Stimulated activated CD4-positive, alpha-beta T cell treated with anti-CD3 and anti-CD28 coated beads, TNF-alpha, amount 100 ng/mL, for 24 hours (primary cell): Measurements from ENCODE around the gene TMEM256.

Source experiments
- DNase-seq, 3 experiments: peaks; one replicate each; pipeline ENCODE4 v3.0.0-alpha.2; 2020; ENCODE audit warnings: low read depth in 3 of 3

TMEM256 gene

DNA sequence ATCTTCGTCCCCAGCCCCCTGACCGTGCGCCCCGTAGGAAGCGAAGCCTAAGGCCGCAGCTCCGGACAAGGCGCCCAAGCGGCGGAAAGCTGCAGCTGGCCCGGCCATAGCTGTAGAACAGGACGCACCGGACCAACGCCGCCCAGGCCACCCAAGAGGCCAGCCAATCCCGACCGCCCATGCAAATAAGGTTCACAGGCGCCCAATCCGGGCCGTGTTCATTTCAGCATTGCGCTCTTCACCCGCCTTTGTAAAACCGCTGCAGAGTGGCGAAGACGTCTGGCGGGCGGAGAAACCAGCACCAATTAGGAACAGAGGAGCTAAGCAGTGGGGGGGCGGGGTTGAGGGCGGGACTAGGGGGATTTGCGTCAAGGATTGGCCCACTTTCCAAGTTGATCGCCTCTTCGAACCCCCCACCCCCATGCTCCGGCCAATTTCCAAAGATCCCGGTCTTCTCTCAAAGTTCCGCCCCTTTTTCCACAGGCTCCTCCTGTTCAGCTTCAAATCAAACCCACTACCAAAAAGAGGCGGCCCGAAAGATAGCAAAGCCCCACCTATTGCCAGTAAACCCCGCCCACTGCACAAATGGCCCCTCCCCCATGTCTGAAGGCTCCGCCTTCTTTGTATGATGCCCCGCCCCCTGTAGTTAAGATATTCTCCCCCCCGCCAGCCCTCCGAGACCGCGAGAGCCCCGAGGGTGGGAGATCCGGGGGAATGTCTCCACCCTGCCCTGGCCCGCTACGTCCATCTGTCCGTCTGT, at the start of gene TMEM256:
Gene TMEM256 (minus strand): TSS at position 121 of the 760 bp plus-strand sequence. CDS start 13 bp downstream, at position 108.
- DNase-seq, result peak; percentile 87 to 97 (median 94)

DNA sequence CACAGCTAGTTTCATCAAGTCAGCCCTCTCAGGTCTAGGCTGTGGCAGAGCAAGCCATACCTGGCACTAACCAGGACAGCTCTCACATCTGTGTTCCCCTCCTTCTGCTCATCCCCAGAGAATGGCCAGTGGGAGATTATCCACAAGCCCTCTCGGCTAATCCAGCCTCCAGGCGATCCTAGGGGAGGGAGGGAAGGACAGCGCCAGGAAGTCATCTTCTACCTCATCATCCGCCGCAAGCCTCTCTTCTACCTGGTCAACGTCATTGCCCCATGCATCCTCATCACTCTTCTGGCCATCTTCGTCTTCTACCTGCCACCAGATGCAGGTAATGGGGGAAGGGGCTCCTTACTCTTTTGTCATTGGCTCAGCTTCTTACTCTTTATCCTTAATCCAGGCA, 44.6 kb upstream of the TMEM256 start:
- DNase-seq, result no peak

DNA sequence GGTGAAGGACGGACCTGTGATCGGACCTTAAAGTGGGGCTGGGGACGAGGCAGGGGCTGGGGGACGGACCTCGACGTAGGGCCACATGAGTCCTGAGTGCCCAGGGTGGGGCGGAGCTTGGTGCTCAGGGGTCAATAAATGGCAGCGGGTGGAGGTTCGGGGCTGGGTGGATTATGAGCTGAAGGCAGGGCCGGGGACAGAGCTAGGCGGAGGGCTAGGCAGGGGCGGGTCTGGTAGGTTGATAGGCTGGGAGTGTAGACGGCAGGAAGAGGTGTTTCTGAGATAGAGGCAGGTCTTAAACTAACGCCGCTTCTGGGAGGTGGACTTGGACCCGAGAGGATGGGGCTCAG, 41.7 kb upstream of the TMEM256 start:
- no peak for DNase-seq

DNA sequence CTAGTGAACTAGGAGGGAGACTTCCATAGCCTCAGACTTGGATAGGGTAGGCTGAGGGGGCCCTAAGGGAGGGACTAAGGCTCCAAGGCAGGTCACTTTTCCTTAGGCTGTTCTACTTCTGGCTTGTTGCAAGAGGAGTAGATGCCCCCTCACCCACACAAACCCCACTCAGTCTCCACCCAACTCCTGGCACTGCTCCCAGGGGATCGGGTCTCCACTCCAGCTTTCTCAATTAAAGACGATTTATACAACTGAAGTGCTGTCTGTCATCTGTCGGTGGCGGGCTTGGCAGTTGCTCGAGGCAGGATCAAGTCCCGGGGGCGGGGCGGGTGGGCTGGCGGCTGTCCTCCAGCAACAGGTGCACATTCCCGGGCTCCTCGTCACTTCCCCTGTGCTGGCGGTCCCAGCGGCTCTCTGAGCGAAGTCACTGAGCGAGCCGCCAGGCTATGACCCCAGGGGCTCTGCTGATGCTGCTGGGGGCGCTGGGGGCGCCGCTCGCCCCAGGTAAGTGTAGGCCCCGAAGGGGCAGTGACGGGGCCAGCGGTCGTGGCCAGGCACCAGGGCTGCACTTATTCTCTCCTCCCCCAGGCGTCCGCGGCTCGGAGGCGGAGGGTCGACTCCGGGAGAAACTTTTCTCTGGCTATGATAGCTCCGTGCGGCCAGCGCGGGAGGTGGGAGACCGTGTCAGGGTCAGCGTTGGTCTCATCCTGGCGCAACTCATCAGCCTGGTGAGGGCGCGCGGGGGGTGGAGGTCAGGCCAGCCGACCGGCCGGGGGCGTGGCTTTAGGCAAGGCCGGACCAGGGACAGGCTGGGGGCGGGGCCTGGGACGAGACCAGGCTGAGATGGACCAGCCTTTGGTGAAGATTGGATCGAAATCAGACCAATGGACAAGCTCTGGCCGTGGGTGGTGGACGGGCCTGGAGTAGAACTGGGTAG, 41.1 kb upstream of the TMEM256 start, which contains the start of gene CHRNB1:
Gene CHRNB1 (plus strand): TSS at position 380 of the 937 bp plus-strand sequence. CDS start 67 bp downstream, at position 447.
- DNase-seq, result no peak

DNA sequence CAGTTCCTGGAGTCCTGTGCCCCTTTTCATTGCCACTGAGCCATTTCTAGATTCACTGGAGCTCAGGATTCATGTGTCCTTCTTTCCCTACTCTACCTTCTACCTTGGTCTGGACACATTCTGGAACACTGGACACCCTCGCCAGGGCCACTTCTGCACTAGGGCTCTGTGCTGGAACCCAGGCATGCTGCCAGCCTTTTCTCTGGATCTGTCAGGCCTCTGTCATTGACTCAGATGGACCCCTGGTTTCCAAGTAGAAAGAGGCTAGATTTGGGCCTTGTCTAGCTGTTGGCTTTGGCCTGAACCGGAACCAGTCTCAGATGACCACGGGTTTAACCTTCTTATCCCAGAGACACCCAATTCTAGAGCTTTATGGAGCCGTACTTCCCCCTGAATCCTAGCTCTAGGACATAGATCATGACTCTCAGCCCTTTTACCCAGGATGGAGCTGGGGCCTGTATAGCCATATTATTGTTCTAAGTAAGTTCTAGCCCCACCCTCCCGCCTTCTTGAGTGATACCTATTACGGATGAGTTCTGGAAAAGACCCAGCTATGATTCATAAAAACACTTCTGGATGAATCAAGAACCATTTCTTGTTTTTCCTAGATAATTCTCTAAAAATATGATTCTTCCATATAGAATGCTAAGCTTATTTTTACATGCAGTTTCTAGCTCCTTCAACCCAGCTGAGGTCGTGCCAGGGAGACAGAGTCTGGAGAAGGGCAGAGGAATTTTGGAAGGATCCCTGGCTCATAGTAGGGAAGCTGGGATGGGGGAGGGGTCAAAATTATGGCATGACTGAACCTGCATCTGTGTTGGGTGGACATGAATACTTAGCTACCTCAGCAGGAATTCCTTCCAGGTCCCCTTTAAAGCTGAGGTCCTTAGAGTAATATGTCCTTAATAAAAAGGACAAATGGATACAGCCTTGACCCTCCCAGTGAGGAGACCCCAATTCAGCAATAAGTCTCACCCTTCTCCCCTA, 39.9 kb upstream of the TMEM256 start:
- DNase-seq, result no peak

DNA sequence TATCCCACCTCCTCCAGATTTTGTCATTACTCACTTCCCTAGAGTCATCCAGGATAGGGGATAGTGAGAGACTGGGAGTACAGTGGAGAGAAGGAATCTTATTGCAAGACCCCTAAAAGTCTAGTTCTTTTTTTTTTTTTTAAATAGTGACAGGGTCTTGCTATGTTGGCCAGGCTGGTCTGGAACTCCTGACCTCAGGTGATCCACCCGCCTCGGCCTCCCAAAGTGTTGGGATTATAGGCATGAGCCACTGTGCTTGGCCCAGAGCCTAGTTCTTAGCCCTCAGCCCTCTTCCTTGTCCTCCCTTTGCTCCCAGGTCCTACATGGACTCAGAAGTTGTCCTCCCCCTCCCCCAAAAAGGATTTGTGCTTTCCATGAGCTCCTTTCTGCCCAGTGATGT, 38.2 kb upstream of the TMEM256 start:
- no peak for DNase-seq

DNA sequence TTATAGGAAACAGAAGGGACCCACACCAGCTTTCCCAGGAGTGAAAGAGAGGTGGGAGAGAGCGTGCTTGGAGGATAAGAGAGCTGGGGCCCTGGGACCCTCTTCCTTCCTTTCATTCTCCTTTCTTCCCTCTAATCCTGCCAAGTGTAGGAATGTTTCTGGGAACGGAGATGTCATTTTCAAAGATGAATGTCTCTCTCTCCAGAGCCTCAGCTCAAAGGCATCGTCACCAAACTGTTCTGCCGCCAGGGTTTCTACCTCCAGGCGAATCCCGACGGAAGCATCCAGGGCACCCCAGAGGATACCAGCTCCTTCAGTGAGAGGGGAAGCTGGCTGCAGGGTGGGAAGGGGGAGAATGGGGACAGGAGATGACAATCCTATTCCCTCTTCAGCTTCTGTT, 37.4 kb upstream of the TMEM256 start:
- no peak for DNase-seq

DNA sequence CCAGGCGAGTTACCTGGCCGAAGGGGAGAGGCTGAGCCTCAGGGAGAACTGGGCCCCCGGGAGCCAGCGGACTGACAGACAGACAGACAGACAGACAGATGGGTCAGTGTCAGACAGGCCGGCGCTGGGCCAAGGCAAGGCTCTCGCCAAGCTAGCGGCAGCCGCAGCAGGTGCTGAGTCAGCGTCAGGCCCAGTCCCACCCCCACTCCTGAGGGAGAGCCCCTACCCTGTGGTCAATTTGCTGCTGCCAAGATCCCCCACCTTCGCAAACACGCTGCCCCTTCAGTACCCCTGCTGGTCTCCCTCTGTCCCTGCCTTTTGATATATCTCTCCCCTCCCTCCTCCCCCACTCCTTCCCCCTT, 36.9 kb upstream of the TMEM256 start:
- no peak for DNase-seq

DNA sequence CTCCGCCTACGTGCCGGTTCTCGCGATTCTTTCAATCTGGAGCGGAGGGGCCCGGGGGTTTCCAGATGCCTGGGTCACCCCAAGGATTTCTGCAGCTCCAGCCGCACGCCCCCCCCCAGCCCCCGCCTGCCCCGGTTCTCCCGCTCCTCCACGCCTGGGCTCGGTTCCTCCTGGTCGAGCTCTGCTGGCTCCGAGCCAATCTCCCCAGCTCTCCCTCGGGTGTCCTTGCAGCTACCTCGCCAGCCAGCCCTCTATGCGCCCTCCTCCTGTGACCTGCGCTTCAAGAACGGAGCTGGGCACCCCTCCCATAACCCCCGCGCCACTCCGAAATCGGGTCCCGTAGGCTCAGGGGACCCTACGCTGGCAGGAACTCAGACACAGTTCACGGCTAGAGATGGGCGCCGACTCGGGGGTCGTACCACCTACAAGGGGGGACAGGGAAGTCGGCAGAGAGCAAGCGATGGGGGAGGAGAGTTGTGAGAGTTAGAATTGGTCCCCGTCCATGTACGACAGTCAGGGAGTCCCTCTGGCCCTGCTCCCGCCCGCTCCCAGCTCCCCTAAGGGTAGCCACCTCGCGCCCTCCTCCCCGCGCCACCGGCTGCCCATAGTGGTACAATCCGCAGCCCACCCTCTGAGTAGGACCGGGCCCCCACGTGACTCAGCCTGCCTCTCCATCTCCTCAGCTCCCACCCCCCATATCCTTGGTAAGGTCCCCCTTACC, 36.4 kb upstream of the TMEM256 start:
- peak in 1 of 3 experiments; percentile 52 for DNase-seq

DNA sequence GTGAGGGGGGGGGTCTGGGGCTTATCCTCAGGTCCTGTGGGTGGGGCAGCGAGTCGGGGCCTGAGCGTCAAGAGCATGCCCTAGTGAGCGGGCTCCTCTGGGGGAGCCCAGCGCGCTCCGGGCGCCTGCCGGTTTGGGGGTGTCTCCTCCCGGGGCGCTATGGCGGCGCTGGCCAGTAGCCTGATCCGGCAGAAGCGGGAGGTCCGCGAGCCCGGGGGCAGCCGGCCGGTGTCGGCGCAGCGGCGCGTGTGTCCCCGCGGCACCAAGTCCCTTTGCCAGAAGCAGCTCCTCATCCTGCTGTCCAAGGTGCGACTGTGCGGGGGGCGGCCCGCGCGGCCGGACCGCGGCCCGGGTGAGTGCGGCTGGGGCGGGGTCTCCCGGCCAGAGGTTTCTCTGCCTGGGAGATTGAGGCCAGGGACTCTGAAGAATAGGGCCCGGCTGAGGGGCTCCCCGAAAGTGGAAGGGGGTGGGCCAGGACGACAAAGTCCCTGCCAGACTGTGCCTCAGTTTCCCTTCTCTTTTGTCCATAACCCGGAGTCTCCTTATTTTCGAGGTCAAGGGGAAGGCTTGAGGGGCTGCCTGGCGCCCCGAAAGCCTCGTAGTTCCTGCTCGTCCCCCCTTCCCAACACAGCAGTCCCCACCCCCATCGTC, 35.7 kb upstream of the TMEM256 start, which contains the start of gene FGF11:
Gene FGF11 (plus strand): TSS at position 51 of the 651 bp plus-strand sequence. CDS start 109 bp downstream, at position 160.
- no peak for DNase-seq

DNA sequence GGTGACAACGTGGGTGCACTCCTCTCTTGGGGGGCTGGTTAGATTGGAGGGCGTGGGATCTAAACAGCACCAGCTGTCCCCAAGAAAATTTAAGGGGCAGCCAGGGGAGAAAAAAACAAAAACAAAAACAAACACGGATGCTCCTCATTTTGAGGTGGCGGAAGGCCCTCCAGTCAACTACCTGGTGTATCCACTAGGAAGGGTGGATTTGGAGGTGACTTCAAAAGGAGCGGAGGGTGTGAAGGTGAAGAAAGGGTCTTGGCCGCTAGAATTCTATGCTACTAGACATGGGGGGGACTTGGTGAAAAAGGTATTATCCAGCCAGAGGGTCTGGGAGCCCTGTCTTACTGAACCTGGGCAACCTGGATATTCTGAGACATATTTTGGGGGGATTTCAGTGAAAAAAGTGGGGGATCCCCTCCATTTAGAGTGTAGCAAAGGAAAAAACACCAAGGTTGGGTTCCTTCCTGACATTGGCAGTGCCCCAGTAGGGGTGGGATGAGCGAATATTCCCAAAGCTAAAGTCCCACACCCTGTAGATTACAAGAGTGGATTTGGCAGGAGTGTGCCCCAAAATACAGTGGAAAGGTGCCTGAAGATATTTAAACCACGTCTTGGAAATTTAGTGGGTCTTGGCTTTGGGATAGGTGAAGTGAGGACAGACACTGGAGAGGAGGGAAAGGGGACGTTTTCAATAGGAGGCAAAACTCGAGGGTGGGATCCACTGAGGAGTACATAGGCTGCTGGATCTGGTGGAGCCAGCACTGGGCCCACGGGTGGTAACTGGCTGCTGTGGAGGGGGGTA, 35.0 kb upstream of the TMEM256 start:
- no peak for DNase-seq

DNA sequence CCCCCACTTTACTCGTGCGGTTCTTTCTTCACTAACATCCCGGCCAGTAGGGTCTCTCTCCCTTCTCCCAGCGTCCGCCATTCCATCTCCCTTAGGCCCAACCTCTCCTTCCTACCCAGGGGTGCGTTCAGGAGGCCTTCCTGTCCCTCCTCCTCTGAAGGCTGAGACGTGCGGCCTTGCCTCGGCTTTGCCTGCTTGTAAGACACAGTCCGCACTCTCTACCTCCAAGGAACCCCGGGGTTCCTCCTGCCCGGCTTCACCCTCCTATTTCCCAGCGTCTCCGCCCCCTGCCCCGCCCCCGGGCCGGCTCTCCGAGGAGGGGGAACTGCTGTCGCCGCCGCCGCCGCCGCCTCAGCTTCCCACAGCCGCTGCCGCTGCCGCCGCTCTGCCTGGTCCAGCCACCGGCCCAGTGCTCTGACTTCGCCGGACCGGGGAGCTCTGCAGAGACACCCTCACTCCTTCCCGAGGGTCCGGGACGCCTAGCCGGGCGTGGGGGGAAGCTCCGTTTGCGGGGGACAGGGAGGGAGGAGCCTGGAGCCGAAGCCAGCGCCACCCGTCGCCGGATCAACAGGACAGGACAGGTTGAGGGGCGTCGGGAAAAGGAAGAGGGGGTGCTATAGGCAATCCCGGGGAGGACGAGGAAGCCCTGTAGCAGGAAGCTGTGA, 34.2 kb upstream of the TMEM256 start:
- DNase-seq, result peak in 2 of 3 experiments; percentile 36 to 77

DNA sequence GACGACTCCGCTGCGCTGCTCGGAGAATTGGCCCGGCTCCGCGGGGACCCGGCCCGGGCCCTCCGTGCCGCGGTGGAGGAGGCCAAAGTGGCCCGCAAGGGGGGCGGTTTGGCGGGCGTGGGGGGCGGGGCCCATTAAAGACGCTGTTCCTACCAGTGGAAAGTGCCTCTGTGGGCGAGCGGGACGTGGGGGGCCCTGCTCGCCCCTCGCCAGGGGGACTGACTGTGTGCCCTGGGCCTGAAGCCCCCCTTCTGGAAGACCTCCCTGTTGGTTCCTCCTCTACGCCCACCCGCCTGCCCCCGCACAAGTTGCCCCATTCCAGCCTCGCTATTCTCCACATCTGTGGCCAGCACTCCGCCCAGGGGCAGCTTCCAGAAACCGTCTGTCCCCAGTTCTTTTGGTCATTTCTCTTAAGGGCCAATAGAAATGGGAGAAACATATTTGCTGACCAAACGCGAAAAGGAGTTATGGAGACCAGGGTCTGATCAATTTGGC, 33.5 kb upstream of the TMEM256 start:
- DNase-seq, result no peak

DNA sequence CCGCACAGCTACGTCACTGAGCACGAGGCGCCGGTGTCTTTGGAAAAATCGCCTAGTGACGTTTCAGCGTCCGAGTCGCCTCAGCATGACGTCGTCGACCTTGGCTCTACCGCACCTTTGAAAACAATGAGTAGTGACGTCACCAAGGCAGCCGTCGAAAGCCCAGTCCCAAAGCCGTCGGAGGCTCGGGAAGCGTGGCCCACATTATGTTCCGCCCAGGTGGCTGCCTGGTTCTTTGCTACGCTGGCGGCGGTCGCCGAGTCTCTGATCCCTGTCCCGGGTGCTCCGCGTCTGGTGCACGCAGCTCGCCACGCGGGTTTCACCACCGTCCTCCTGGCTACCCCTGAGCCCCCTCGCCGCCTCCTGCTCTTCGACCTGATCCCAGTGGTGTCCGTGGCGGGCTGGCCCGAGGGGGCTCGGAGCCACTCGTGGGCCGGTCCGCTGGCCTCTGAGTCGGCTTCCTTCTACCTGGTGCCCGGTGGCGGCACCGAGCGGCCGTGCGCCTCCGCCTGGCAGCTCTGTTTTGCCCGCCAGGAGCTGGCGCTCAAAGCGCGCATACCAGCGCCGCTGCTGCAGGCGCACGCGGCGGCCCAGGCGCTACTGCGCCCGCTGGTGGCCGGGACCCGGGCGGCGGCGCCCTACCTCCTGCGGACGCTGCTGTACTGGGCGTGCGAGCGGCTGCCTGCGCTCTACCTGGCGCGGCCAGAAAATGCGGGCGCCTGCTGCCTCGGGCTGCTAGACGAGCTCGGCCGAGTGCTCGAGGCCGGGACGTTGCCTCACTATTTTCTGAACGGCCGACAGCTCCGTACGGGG, 32.9 kb upstream of the TMEM256 start:
- peak; percentile 49 to 80 (median 56) for DNase-seq

DNA sequence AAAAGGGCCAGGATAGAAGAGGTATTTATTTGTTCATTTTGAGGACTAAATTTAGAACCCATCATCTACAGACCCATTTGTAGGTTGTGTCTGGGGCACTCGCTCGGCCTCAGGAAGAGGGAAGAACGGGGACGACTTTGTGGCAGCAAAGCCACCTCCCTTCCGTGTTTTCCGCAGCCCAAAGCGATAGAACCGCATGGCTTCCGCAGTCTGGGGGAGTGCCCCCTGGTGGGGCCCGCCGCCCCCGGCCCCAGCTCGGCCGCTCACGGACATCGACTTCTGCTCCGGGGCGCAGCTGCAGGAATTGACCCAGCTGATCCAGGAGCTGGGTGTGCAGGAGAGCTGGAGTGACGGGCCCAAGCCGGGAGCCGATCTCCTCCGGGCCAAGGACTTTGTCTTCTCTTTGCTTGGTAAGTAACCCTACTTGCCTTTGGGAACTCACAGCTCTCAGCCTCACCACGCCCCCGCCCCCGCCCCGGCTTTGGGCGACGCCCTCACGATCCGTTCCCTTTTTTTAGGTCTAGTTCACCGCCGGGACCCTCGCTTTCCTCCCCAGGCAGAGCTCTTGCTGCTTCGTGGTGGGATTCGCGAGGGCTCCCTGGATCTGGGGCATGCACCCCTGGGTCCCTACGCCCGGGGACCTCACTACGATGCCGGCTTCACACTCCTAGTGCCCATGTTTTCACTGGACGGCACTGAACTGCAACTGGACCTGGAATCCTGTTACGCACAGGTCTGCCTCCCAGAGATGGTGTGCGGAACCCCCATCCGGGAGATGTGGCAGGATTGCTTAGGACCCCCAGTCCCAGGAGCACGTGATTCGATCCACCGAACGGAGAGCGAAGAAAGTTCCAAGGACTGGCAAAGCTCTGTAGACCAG, 32.0 kb upstream of the TMEM256 start:
- peak in 2 of 3 experiments; percentile 24 to 62 for DNase-seq

DNA sequence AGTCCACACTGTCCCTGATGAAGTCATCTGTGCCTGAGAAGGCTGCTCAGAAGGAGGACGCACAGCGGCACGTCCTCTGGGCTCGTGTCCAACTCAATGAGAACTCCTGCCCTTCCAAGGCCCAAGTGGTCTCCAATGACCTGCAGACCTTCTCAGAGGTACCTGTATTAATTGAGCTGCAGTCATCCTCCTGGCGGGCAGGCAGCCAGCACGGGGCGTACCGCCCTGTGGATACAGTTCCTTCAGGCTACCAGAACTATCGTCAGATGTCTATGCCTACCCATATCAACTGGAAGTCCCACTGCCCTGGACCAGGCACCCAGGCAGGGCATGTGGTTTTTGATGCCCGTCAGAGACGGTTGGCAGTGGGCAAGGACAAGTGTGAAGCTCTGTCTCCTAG, 28.4 kb upstream of the TMEM256 start:
- DNase-seq, result no peak

DNA sequence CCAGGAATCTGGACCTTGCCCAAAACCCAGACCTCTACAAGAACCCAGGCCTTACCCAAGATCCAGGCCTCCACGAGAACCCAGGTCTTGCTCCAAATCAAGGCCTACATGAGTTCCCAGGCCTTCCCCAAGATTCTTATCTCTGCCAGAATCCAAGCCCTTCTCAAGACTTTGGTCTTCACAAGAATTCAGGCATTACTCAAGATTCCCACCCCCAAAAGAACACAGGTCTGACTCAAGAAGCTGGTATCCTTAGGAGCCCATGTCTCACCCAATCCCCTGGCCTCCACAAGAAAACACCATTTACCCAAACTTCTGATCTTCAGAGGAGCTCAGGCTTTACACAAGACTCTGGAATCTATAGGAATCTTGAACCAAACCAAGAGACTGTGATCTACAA, 27.3 kb upstream of the TMEM256 start:
- DNase-seq, result no peak
